AG04450 (cell line): ENCODE results near the gene AKAP14. TPM values are rescaled to one million over a fixed set of nuclear protein-coding genes. Genes with fewer than 3 reads are reported as not detected.
A peak's percentile ranks its signal among the peaks of the same experiment; 100 is the strongest.

Experiments
- CTCF ChIA-PET: fragments of 300-600, 350-600 bp; formaldehyde crosslinking; extraction: SDS; loops from one replicate; lab custom pipeline; 2022; ENCODE audit warnings: antibody characterized with exemption, inconsistent platforms; lab: Charles Lee
- POLR2A ChIA-PET: fragments of 350-600 bp; formaldehyde crosslinking; extraction: SDS; loops from one replicate; lab custom pipeline; 2021; ENCODE audit warnings: antibody characterized with exemption, inconsistent platforms; lab: Yijun Ruan, JAX
- DNase-seq: peaks from one replicate; pipeline ENCODE4 v3.0.0-alpha.2; 2011; ENCODE audit warnings: low read depth, low spot score
- H3K27ac ChIP-seq: one replicate; pipeline ENCODE4 v1.5.1; 2012; ENCODE audit warnings: low read depth, low read length, control low read depth
- H3K27me3 ChIP-seq: one replicate; pipeline ENCODE4 v1.6.0; 2012; ENCODE audit warnings: low read length; ENCODE audit not compliant: control insufficient read depth, insufficient read depth
- H3K4me3 ChIP-seq: 2 replicates; pipeline ENCODE4 v1.5.1; 2011; ENCODE audit warnings: mild to moderate bottlenecking, low read depth, low read length, control low read depth
- H3K9me3 ChIP-seq: 2 replicates; pipeline ENCODE4 v1.5.1; 2012; ENCODE audit warnings: low read length; ENCODE audit not compliant: control insufficient read depth, insufficient read depth
- polyA plus RNA-seq: library from polyadenylated mRNA; depleted of rRNA; stranded (reverse); fragments of >200 nt; gene quantifications from 2 replicates; pipeline ENCODE4 v1.2.3, GENCODE V29; 2011
- TF ChIP-seq, protein P1 (sequence below): IDR thresholded peaks from 2 replicates; pipeline ENCODE4 v1.5.1; 2011; ENCODE audit warnings: low read depth, low read length, control low read depth, inconsistent platforms

The AKAP14 gene
- polyA plus RNA-seq, 1 experiment = not detected

DNA sequence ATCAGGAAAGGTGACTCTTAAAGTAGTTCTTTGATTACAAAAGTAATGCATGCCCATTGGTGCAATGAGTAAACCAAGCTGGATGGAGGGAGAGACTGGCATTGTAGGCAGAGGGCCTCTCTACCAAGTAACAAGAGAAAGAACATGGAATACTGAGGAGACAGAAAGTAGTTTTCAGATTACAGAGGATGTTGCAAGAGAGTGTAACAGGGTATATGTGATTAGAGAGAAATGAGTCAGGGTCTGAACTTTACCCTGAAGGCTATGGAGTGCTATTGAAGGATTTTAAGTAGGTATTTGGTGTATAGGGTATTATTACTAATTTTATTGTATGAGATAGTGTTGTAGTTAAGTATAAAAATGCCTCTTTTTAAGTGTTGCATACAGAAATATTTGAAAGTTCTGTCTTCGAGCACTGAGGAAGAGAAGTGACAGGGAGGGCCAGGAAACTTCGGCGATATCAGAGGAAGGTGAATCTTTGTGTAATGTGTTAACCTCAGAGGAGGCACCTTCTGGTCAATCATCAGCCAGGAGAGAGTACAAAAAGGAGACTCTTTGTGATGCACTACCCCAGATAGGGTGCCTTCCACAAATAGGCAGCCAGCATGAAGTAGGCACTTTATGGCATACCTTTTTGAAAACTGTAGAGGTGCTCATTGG is 39.7 kb downstream of the AKAP14 start:
- Histone ChIP-seq H3K27me3 (no peaks in the 10 kb centered on the region), H3K9me3 (no peaks in the 10 kb centered on the region), H3K4me3 (no peak overlapping the region), H3K27ac (no peak overlapping the region)
- ChIA-PET POLR2A (no interaction called here), CTCF (no interaction called here)
- TF ChIP-seq, protein P1, sequence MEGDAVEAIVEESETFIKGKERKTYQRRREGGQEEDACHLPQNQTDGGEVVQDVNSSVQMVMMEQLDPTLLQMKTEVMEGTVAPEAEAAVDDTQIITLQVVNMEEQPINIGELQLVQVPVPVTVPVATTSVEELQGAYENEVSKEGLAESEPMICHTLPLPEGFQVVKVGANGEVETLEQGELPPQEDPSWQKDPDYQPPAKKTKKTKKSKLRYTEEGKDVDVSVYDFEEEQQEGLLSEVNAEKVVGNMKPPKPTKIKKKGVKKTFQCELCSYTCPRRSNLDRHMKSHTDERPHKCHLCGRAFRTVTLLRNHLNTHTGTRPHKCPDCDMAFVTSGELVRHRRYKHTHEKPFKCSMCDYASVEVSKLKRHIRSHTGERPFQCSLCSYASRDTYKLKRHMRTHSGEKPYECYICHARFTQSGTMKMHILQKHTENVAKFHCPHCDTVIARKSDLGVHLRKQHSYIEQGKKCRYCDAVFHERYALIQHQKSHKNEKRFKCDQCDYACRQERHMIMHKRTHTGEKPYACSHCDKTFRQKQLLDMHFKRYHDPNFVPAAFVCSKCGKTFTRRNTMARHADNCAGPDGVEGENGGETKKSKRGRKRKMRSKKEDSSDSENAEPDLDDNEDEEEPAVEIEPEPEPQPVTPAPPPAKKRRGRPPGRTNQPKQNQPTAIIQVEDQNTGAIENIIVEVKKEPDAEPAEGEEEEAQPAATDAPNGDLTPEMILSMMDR = no peak
- no peak for DNase-seq

DNA sequence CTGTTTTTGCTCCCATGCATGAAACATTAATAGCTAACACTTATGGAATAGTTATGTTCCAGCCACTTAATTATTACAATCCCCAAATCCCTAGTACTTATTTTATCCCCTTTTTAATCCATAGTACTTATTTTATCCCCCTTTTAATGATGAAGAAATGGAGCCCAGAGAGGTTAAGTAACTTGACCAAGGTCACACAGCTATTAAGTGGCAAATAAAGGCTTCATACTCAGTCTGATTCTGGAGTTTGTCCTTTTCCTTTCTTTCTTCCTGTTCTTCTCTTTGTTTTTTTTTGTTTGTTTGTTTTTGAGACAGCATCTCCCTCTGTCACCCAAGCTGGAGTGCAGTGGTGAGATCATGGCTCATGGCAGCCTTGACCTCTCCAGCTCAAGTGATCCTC is 45.6 kb downstream of the AKAP14 start:
- Histone ChIP-seq H3K9me3 (no peaks in the 10 kb centered on the region), H3K4me3 (no peak overlapping the region), H3K27ac (no peak overlapping the region), H3K27me3 (no peaks in the 10 kb centered on the region)
- TF ChIP-seq, protein P1 = no peak
- no peak for DNase-seq
- ChIA-PET CTCF (interaction anchor here (1.3 kb wide), 1 partner anchor 40 kb away, joined by 6 read pairs; no protein-coding TSS in a partner anchor), POLR2A (interaction anchor here (0.7 kb wide), 1 partner anchor 10 kb away, joined by 4 read pairs; no protein-coding TSS in a partner anchor)

DNA sequence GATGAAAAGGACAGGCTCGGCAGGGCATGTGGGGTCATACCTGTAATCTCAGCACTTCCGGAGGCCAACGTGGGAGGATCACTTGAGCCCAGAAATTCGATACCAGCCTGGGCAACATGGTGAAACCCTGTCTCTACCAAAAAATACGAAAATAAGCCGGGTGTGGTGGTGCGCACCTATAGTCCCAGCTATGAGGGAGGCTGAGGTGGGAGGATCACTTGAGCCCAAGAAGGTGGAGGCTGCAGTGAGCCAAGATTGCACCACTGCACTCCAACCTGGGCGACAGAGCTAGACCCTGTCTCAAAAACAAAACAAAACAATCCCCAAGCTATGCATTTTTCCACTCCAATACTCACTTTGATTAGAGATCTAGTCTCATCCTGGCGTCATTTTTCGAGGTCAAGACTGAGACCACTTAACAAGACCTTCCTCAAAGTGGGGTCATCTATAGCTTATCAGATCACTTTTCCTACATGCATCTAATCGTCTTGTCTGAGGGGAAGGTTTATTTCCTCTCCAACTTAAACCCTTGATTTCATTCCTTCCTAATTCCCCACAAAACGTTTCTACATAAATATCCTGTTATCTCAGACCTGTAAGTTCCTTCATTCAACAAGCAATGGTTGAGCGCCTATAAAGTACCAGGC is 46.6 kb downstream of the AKAP14 start:
- CTCF ChIA-PET = no interaction called here

DNA sequence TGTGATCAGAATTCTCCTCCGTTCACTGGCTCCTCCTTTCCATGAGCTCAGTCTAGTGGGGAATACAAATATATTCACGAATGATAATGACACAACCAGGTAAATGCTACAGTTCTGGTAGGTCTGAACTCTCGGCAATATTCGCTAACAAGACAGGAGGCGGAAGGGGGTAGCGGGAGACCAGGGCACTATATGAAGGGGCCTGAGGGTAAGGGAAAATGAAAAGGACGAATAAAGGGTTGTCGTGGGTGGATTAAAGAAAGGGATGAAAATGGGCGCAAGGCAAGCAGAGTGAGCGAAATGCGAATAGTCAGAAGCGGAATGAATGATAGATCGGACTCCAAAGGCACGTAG is 47.1 kb downstream of the AKAP14 start:
- ChIA-PET POLR2A (no interaction called here), CTCF (no interaction called here)
- DNase-seq = no peak
- TF ChIP-seq, protein P1 = no peak
- H3K27ac ChIP-seq = peak overlapping the region; percentile 89
- H3K4me3 ChIP-seq = peak overlapping the region; percentile 72
- H3K27me3 ChIP-seq = no peaks in the 10 kb centered on the region
- H3K9me3 ChIP-seq = no peaks in the 10 kb centered on the region

More for the DNA sequence above, 46.6 kb downstream of the AKAP14 start:
- Histone ChIP-seq H3K27ac (no peak overlapping the region), H3K4me3 (peak overlapping the region; percentile 72), H3K9me3 (no peaks in the 10 kb centered on the region), H3K27me3 (no peaks in the 10 kb centered on the region)
- no peak for DNase-seq
- TF ChIP-seq, protein P1 = no peak
- POLR2A ChIA-PET = no interaction called here

DNA sequence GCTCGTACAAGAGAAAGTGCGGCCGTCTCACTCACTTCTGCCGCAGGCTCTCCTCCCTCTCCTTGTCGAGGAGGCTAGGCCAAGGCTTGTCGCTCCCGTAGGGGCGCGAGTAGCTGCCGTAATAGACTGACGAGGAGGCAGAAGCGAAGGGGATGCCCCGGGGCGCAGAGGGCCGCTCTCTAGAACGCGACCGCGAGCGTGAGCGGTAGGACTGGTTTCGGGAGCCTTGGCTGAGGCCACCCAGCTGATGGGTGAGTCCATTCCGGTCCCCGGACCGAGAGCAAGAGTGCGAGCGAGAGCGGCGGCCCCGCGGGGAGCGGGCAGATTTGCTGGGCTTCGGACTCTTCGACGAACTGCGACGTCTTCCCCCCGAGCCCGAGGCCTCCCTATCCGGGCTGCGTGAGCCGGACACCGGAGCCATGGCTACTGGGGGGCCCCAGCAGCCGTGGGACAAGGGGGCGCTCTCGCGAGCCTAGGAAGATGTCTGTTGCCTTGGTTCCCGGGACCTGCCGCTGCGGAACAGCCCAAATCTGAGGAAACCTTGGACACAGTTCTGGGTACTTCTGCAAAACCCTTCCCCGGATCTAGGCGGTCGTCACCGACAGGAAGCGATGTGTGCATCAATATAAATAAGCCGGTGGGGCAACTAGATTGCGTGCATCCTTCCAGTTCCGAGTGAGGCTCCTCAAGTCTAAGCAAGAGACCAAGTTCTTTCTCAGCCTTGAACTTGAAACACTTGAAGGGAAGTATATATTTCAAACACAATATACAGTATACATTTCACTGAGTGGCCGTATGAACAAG is 47.7 kb downstream of the AKAP14 start, which contains the start of gene NKAP:
NKAP (minus strand) TSS at position 567 of the 804 bp plus-strand sequence; CDS start at position 421, 146 bp downstream.
- no peaks in the 10 kb centered on the region for H3K9me3 ChIP-seq
- ChIA-PET POLR2A (no interaction called here), CTCF (no interaction called here)
- TF ChIP-seq, protein P1 = no peak
- no peaks in the 10 kb centered on the region for H3K27me3 ChIP-seq
- peak within 1 kb of the TSS; percentile 72 for H3K4me3 ChIP-seq
- DNase-seq = peak; percentile 84
- H3K27ac ChIP-seq = peak within 1 kb of the TSS; percentile 89
